Gastrocnemius medialis (tissue), 4 donors: Measurements from ENCODE around the gene DSCAML1.

Source experiments
- CTCF ChIP-seq, 5 experiments: fragments of 450-650 bp in 3 of 5; fragments of 200-600 bp in 2 of 5; sonication (generic) in 2 of 5; IDR thresholded peaks in 4 of 5; conservative IDR thresholded peaks in 1 of 5; 1 replicate in 4 of 5; 2 replicates in 1 of 5; pipeline ENCODE4 v1.5.1; 2016 to 2019; ENCODE audit warnings: antibody characterized with exemption in 5 of 5, mild to moderate bottlenecking in 3 of 5, moderate library complexity in 3 of 5
- POLR2A ChIP-seq, 2 donors: fragments of 450-650 bp; IDR thresholded peaks; one replicate each; pipeline ENCODE4 v1.6.1; 2017; ENCODE audit warnings: antibody characterized with exemption in 2 of 2, mild to moderate bottlenecking in 2 of 2, moderate library complexity in 2 of 2

GRCh38 chr11:117786135-117786870 is 10.7 kb downstream of the DSCAML1 start:
- TF ChIP-seq CTCF (IDR thresholded peaks at IDR 0.05 in 4 of 5, conservative IDR thresholded peaks at IDR 0.05 in 1 of 5) (no peak), POLR2A (IDR thresholded peaks at IDR 0.05) (no peak)
